ENCODE results near the gene AMHR2. TPM values are rescaled to one million over a fixed set of nuclear protein-coding genes. Genes with fewer than 3 reads are reported as not detected.

The AMHR2 gene
- total RNA-seq: not detected in 2 replicates

GRCh38 chr12:53423597-53423996 lies at the start of gene AMHR2:
AMHR2 (plus strand) TSS chr12:53423855; CDS start chr12:53423935, 80 bp downstream.

GRCh38 chr12:53380104-53380793 lies 43.4 kb upstream of the AMHR2 start, which contains the start of gene SP1:
SP1 (plus strand) TSS chr12:53380176; CDS start chr12:53380292, 116 bp downstream.

DNA sequence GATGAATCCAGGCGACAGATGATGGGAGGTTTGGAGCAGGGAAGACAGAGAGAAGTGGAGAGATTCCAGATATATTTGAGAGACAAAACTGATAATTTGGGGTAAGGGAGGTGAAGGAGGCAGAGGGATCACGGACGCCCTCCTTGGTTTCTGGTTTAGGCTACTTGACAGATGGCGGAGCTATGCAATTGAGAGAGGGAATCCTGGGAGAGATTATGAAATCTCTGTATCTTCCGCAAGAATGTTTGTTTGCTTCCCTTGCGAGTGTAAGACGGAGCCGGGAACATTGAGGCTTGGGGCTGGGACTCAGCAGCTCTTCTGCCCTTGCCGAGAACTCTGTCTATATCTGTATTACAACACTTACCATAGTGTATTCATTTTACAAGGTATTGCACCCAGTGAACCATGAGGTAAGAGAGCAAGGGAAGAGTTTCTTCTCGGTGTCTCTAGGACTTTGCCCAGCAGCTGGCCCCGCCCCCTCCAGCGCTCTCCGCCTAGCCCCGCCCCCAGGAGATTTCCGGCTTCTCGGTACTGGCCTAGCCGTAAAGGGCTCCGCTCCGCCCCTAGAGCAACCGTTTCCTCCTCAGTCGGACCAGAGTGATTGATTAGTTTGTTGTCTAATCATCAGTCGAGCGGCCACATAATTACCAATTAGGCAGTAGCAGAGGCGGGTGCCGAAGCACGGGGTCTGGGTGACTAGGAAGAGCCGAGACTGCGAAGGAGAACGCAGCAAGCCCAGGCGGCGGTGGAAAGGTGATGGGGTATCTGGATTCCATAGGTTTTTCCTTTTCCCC lies 17.6 kb downstream of the AMHR2 start, which contains the start of gene PRR13:
TSS of gene PRR13 (plus strand) at position 695 of the 794 bp plus-strand sequence. CDS start 981 bp downstream, outside the sequence.

GRCh38 chr12:53451661-53452158 lies 28.1 kb downstream of the AMHR2 start, which contains the start of gene PCBP2:
PCBP2 (plus strand) TSS chr12:53452102; CDS start chr12:53454801, 2,699 bp downstream.

Other genes starting within 250 kb of the AMHR2 start
- 13.2 and 16.2 TPM in 2 replicates for gene ZNF740, start 243.1 kb upstream of the AMHR2 start, total RNA-seq
- gene CSAD, start 242.9 kb upstream of the AMHR2 start, total RNA-seq: 7.3 and 11.3 TPM in 2 replicates
- gene ITGB7, start 216.6 kb upstream of the AMHR2 start, total RNA-seq: 0.14 and 0.37 TPM in 2 replicates
- 17.5 and 21.2 TPM in 2 replicates for gene RARG, start 191.6 kb upstream of the AMHR2 start, total RNA-seq
- 0.46 and 1.00 TPM in 2 replicates for gene ESPL1, start 155.6 kb upstream of the AMHR2 start, total RNA-seq
- gene PFDN5, start 128.3 kb upstream of the AMHR2 start, total RNA-seq: 998 and 1,105 TPM in 2 replicates
- gene MYG1, start 124.2 kb upstream of the AMHR2 start, total RNA-seq: 54.5 and 64.1 TPM in 2 replicates
- gene AAAS, start 102.2 kb upstream of the AMHR2 start, total RNA-seq: 30.0 and 38.0 TPM in 2 replicates
- not detected in 2 replicates for gene SP7, start 87.5 kb upstream of the AMHR2 start, total RNA-seq
- 20.3 and 21.7 TPM in 2 replicates for gene SP1, start 43.7 kb upstream of the AMHR2 start, total RNA-seq
- 25.2 and 27.5 TPM in 2 replicates for gene PRR13, start 17.9 kb downstream of the AMHR2 start, total RNA-seq
- 191 and 202 TPM in 2 replicates for gene PCBP2, start 28.2 kb downstream of the AMHR2 start, total RNA-seq
- 29.6 and 40.3 TPM in 2 replicates for gene MAP3K12, start 75.6 kb downstream of the AMHR2 start, total RNA-seq
- 34.7 and 39.8 TPM in 2 replicates for gene TARBP2, start 77.4 kb downstream of the AMHR2 start, total RNA-seq
- not detected in 2 replicates for gene NPFF, start 83.6 kb downstream of the AMHR2 start, total RNA-seq
- gene ATF7, start 202.5 kb downstream of the AMHR2 start, total RNA-seq: 5.5 and 7.9 TPM in 2 replicates

All from smooth muscle cell of bladder (primary cell).